Measurements from ENCODE around the gene SLC2A3. TPM values are rescaled to one million over a fixed set of nuclear protein-coding genes. Genes with fewer than 3 reads are reported as not detected.
A peak's percentile ranks its signal among the peaks of the same experiment; 100 is the strongest.
"Not testable (repeated sequence)": the region's sequence is repeated elsewhere in the genome, so short reads cannot be mapped to it uniquely, and the experiment has no call there.

Gene SLC2A3
- total RNA-seq, 1 experiment from 2014 or later: 289 TPM

DNA sequence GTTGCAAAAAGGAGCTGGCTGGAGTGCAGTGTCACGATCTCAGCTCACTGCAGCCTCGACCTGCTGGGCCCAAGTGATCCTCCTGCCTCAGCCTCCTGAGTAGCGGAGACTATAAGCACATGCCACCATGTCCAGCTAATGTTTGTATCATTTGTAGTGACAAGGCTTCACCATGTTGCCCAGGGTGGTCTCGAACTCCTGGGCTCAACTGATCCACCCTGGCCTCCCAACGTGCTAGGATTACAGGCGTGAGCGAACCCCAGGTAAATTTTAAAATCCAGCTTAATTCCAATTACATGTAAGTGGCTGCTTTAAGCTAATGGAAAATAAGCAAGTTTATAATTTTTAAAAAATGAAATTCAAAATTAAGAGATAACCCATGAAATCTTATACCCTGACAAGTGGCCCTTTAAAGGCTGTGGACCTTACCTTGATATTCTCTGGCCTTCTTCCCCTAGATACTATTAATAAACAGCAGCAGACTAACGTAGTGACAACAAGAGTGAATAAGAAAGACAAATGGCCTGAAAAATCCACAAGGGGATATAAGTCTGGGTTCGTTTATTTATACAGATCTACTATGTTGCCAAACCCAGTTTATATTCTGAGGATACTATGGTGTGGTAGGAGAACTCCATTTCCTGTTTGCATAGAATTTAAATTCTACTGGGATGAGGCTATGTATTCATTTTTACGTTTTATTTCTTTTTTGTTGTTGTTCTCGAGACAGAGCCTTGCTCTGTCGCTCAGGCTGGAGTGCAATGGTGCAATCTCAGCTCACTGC, 25.6 kb upstream of the SLC2A3 start:
- Histone ChIP-seq H3K27me3 (ENCODE audit: control insufficient read depth, insufficient read depth, low read length) (no peaks in the 10 kb centered on the region), H3K36me3 (replicated peaks; ENCODE audit: control insufficient read depth, insufficient read depth, low read length) (no peaks in the 10 kb centered on the region), H3K4me3 (ENCODE audit: insufficient read depth, low read depth, low read length) (no peak overlapping the region)
- DNase-seq: no peak

- H3K27me3 ChIP-seq (ENCODE audit: control insufficient read depth, insufficient read depth, low read length): no peaks in the 10 kb centered on the region
- H3K4me3 ChIP-seq (ENCODE audit: insufficient read depth, low read depth, low read length): peak overlapping the region; percentile 25
- DNase-seq: peak; percentile 78
- no peaks in the 10 kb centered on the region for H3K36me3 ChIP-seq (replicated peaks; ENCODE audit: control insufficient read depth, insufficient read depth, low read length)
Measured at GRCh38 chr12:7959701-7960121, 23.7 kb upstream of the SLC2A3 start.

- Histone ChIP-seq H3K4me3 (ENCODE audit: insufficient read depth, low read depth, low read length) (no peak overlapping the region), H3K27me3 (ENCODE audit: control insufficient read depth, insufficient read depth, low read length) (no peaks in the 10 kb centered on the region), H3K36me3 (replicated peaks; ENCODE audit: control insufficient read depth, insufficient read depth, low read length) (no peaks in the 10 kb centered on the region)
- DNase-seq: no peak
Measured at GRCh38 chr12:7959278-7959677, 23.3 kb upstream of the SLC2A3 start.

DNA sequence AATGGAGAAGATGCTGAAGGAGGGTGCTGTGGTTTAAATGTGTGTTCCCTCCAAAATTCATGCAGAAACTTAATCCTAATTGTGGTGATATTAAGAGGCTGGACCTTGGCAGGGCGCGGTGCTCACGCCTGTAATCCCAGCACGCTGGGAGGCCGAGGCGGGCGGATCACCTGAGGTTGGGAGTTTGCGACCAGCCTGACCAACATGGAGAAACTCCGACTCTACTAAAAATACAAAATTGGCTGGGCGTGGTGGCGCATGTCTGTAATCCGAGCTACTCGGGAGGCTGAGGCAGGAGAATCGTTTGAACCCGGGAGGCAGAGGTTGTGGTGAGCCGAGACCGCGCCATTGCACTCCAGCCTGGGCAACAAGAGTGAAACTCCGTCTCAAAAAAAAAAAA, 18.9 kb upstream of the SLC2A3 start:
- not testable (repeated sequence) for H3K4me3 ChIP-seq (ENCODE audit: insufficient read depth, low read depth, low read length); DNase-seq

DNA sequence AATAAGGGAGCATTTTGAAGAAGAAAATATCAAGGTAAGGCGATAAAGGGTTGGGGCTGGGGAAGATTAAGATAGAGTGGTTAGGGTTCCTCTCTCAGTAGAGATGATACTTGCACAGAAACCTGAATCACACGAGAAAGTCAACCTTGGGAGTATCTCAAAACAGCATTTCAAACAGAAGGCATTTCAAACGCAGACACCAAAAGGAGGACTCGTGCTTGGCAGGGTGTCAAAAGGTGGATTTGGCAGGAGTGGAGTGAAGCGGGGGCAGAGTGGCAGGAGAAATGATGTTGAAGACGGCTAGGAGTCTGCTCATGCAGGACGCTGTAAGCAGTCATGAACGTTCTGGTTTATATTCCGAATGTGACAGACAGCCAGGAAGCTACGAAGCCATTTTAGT, 18.4 kb upstream of the SLC2A3 start:
- not testable (repeated sequence) for H3K36me3 ChIP-seq (replicated peaks; ENCODE audit: control insufficient read depth, insufficient read depth, low read length); DNase-seq; H3K4me3 ChIP-seq (ENCODE audit: insufficient read depth, low read depth, low read length); H3K27me3 ChIP-seq (ENCODE audit: control insufficient read depth, insufficient read depth, low read length)

More for the DNA sequence above, 18.9 kb upstream of the SLC2A3 start:
- not testable (repeated sequence) for H3K27me3 ChIP-seq (ENCODE audit: control insufficient read depth, insufficient read depth, low read length); H3K36me3 ChIP-seq (replicated peaks; ENCODE audit: control insufficient read depth, insufficient read depth, low read length)

- H3K36me3 ChIP-seq (replicated peaks; ENCODE audit: control insufficient read depth, insufficient read depth, low read length); DNase-seq; H3K27me3 ChIP-seq (ENCODE audit: control insufficient read depth, insufficient read depth, low read length); H3K4me3 ChIP-seq (ENCODE audit: insufficient read depth, low read depth, low read length): not testable (repeated sequence)
Measured at GRCh38 chr12:7953912-7954311, 17.9 kb upstream of the SLC2A3 start.

- Histone ChIP-seq H3K36me3 (replicated peaks; ENCODE audit: control insufficient read depth, insufficient read depth, low read length) (no peaks in the 10 kb centered on the region), H3K4me3 (ENCODE audit: insufficient read depth, low read depth, low read length) (no peak overlapping the region), H3K27me3 (ENCODE audit: control insufficient read depth, insufficient read depth, low read length) (no peaks in the 10 kb centered on the region)
- DNase-seq: no peak
Measured at GRCh38 chr12:7951671-7952070, 15.7 kb upstream of the SLC2A3 start.

GRCh38 chr12:7950230-7950943, 14.4 kb upstream of the SLC2A3 start:
- H3K4me3 ChIP-seq (ENCODE audit: insufficient read depth, low read depth, low read length); H3K27me3 ChIP-seq (ENCODE audit: control insufficient read depth, insufficient read depth, low read length); H3K36me3 ChIP-seq (replicated peaks; ENCODE audit: control insufficient read depth, insufficient read depth, low read length); DNase-seq: not testable (repeated sequence)

GRCh38 chr12:7948589-7949260, 12.7 kb upstream of the SLC2A3 start:
- Histone ChIP-seq H3K4me3 (ENCODE audit: insufficient read depth, low read depth, low read length) (no peak overlapping the region), H3K36me3 (replicated peaks; ENCODE audit: control insufficient read depth, insufficient read depth, low read length) (no peaks in the 10 kb centered on the region), H3K27me3 (ENCODE audit: control insufficient read depth, insufficient read depth, low read length) (no peaks in the 10 kb centered on the region)
- no peak for DNase-seq

DNA sequence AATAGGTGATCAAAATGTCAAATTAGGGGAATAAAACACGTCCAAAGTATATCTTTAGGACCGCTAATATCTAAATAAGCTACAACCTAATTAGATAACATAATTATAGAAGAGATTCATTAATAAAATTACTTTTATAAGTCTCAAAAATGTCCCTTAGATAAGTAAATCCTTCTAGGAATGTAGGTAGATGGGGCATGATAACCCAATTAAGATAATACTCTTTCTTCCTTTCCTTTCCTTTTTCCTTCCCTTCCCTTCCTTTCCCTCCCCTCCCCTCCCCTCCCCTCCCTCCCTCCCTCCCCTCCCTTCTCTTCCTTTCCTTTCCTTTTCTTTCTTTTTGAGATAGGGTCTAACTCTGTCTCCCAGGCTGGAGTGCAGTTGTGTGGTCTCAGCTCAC, 11.0 kb upstream of the SLC2A3 start:
- no peaks in the 10 kb centered on the region for H3K36me3 ChIP-seq (replicated peaks; ENCODE audit: control insufficient read depth, insufficient read depth, low read length)
- H3K4me3 ChIP-seq (ENCODE audit: insufficient read depth, low read depth, low read length): no peak overlapping the region
- H3K27me3 ChIP-seq (ENCODE audit: control insufficient read depth, insufficient read depth, low read length): no peaks in the 10 kb centered on the region
- DNase-seq: no peak

- not testable (repeated sequence) for H3K36me3 ChIP-seq (replicated peaks; ENCODE audit: control insufficient read depth, insufficient read depth, low read length); DNase-seq
Measured at GRCh38 chr12:7944760-7945159, 8.8 kb upstream of the SLC2A3 start.

GRCh38 chr12:7940906-7941305, 4.9 kb upstream of the SLC2A3 start:
- no peaks in the 10 kb centered on the region for H3K27me3 ChIP-seq (ENCODE audit: control insufficient read depth, insufficient read depth, low read length)
- H3K36me3 ChIP-seq (replicated peaks; ENCODE audit: control insufficient read depth, insufficient read depth, low read length): no peaks in the 10 kb centered on the region
- H3K4me3 ChIP-seq (ENCODE audit: insufficient read depth, low read depth, low read length): no peak overlapping the region
- no peak for DNase-seq

More at GRCh38 chr12:7944760-7945159, 8.8 kb upstream of the SLC2A3 start:
- not testable (repeated sequence) for H3K27me3 ChIP-seq (ENCODE audit: control insufficient read depth, insufficient read depth, low read length); H3K4me3 ChIP-seq (ENCODE audit: insufficient read depth, low read depth, low read length)

DNA sequence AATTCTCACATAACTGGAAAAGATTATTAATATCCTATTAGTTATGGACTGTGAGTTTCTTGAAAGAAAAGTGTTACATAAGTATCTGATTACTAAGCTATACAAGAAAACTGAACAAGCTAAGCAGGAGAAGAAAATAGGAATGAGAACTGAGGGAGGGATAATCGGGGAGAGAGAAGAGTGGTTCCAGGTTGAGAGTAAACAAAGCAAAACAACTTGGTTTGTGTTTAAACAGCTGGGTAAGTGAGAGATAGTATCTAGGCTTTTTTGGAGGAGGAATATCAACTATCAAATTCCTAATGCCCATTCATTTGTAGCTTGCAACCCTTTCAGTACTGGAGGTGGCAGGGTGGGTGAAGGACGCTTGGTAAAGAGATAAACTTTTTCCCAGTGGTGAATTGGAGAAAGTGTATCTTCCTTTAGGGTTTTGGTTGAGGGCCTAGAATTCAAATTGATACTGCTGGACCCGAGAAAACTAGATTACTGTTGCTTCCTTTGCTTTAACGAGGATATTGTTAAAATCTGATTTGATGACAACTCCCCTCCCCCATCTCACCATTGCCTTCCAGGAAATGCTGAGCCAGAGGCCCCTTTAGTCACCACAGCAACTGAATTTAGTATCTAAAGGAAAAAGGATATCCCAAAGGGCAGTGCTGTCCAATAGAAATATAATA, 2.0 kb upstream of the SLC2A3 start:
- no peak overlapping the region for H3K4me3 ChIP-seq (ENCODE audit: insufficient read depth, low read depth, low read length)
- no peaks in the 10 kb centered on the region for H3K27me3 ChIP-seq (ENCODE audit: control insufficient read depth, insufficient read depth, low read length)
- peaks cover 8% of the 10 kb centered on the region for H3K36me3 ChIP-seq (replicated peaks; ENCODE audit: control insufficient read depth, insufficient read depth, low read length)
- DNase-seq: peak; percentile 68

DNA sequence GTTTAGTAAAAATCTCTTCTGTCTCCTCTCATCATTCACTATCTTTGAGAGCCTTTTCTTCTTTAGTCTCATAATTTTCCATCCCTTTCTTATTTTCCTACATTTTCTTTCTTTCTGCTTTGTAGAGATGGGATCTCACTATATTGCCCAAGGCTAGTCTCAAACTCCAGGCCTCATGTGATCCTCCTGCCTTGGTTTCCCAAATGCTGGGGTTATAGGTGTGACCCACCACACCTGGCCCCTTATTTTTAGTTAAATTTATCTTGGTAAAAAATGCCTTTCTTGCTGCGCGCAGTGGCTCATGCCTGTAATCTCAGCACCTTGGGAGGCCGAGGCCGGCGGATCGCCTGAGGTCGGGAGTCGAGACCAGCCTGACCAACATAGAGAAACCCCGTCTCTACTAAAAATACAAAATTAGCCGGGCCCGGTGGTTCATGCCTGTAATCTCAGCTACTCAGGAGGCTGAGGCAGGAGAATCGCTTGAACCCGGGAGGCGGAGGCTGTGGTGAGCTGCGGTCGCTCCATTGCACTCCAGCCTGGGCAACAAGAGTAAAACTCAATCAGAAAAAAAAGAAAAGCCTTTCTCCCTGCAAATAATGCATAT, 996 bp downstream of the SLC2A3 start:
- DNase-seq: no peak

More for the DNA sequence above, 996 bp downstream of the SLC2A3 start:
- Histone ChIP-seq H3K36me3 (replicated peaks; ENCODE audit: control insufficient read depth, insufficient read depth, low read length) (peaks cover 31% of the 10 kb centered on the region), H3K27me3 (ENCODE audit: control insufficient read depth, insufficient read depth, low read length) (no peaks in the 10 kb centered on the region), H3K4me3 (ENCODE audit: insufficient read depth, low read depth, low read length) (peak overlapping the region; percentile 87)

All from H7 (cell line).